ENCODE measurements around the gene SRP9.

SRP9 gene

GRCh38 chr1:225777583-225778336 is at the start of gene SRP9:
SRP9 (plus strand) TSS chr1:225777826; CDS start chr1:225777941, 115 bp downstream.
- peak; percentile 100 for DNase-seq

DNA sequence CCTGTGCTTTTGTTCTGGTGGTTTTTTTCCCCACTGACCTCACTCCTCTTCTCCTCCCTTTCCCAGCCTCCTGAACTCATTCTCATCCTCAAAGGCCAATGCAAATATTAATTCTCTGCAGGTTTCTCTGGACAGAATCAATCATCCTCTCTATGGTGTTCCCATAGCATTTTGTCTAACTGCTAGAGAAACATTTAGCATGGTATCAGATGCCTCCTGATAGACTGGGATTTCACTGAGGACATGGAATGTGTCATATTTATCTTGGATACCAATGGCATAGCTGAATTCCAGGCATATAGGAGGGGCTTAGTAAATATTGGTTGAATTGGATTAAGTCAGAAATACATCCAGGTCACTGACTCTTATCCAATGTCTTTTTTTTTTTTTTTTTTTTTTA is 46.1 kb upstream of the SRP9 start:
- DNase-seq, result no peak

DNA sequence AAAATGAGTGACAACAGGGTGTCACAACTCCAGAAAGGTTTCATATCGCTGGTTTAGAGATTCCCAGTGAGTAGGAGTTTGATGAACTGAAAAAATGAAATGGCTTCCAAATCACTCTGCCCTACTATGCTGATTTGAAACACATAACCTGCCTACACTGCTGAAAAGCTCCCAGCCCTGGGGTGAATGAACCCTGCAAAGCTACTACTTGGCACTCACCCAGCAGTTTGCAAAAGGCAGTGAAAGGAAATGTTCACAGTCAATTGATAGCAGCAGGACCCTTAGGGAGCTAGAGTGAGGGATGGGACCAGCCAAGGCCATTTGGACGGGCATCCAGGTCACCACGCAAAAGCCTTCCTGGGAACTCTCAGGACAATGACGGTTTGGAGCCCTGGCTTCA is 44.4 kb upstream of the SRP9 start:
- no peak for DNase-seq

DNA sequence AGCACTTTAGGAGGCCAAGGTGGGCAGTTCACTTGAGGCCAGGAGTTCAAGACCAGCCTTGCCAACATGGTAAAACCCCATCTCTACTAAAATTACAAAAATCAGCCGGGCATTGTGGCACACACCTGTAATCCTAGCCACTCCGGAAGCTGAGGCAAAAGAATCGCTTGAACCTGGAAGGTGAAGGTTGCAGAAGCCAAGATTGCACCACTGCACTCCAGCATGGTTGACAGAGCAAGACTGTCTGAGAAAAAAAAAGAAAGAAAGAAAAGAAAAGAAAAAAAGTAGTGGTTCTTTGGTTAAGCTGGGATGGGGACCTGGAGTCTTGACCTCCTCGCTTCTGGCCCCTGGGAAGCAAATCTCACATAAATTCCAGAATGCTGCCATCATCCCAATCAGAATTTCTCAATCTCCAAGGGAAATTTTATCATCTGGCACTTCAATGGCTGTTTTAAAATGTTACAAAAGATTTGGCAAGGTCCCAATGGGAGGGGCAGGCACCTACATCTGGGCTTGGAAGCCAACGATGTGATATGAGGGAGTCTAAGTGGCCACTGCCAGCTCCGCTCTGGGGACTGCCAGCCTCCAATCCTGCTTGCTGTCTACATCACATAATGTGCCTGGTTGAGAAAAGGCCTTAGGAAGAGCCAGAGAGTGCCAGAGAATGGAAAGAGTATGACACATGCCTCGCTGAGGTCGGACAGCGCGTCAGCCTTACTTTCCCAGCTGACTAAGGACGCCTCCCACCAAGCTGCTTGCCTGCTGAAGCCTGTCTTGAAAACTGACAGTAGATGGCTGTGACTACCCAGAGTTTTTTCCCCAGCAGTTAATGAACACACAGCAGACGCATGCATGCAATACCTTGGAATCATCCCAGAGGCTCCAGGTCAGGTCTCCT is 42.1 kb upstream of the SRP9 start:
- no peak for DNase-seq

DNA sequence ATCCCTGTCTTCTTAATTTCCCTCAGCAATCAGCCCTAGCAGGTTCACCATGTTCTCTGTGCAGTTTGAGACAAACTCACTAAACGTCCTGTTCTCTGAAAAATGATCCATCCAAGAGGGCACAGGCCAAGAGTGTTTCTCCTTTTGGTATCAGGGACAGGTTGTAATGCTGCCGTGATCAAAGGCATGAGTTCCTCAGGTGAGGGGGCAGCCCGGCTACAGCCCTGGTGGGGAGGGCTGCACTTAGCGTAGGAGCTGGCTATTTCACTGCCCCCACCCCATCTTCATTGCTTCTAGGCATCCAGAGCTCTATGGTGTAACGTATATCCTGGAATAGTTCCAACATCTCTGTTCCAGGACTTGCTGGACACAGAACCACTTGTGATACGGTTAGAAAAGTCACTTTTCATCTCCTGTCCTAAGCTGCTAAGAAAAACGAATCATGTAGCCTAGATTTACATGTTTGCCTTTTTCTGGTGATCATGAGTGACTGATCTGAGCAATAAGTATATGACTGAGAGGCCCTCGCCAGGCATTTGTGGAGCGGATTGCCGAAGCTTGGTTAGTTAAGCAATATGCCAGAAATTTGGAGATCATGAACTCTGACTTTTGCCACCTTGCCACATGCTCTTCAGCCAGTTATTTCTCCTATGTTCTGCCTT is 41.1 kb upstream of the SRP9 start:
- no peak for DNase-seq

DNA sequence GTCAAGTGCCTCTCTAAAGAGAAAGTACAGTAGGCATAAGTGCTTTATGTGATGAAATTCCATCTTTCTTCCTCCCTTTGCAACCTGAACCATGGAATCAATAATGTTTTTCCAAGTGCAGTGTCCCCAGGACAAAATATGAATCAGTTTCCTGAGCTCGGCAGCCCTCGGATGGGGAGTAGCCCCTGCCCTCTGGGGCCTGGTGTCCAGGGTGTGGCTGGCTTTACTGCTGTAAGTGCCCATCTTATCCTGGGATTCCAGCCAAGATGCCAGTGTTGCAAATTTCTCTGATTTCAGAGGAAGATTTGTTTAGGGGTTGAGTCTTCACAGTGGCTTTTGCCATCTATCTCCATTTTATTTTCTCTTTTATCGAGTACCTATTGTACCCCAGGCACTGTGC is 40.5 kb upstream of the SRP9 start:
- no peak for DNase-seq

- DNase-seq, result no peak
Measured at GRCh38 chr1:225737866-225738265, 39.8 kb upstream of the SRP9 start.

DNA sequence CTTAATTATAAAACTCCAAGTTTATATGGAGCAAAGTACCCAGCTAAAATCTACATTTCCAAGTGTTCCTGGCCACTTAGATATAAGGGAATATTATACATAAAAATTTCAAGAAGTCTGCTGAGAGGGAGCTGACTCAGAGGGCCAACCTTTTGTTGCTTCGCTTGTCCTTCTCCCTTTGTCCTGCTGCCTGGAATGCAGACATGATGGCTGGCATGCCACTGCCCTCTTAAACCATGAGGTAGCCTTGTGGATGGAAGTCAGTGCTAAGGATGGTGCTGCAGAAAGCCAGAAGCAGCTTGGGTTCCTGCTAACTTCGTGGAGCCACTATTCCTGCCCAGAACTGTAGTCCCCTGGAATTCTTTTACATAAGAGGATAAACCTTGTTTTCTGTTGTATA is 38.9 kb upstream of the SRP9 start:
- no peak for DNase-seq

- DNase-seq, result no peak
Measured at GRCh38 chr1:225739542-225740107, 38.0 kb upstream of the SRP9 start.

DNA sequence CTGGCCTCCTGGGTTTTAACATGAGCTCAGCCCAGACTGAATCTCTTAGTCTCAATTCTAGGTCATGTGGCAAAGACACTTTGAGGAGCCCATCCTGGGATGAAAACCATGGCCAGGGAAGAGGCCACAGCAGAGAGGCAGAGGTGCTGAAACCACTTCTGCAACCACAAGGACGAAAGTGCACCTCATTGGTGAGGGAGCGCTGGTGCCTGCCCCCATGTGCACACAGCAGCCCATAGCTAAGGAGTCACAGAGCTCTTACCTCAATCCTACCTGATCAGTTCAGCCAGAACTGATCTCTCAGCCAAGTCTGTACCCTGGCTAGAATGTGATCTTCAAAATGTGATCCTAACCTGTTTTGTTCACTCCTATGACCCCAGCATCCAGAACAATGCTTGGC is 32.9 kb upstream of the SRP9 start:
- DNase-seq, result no peak

GRCh38 chr1:225745273-225745672 is 32.4 kb upstream of the SRP9 start:
- DNase-seq, result no peak

DNA sequence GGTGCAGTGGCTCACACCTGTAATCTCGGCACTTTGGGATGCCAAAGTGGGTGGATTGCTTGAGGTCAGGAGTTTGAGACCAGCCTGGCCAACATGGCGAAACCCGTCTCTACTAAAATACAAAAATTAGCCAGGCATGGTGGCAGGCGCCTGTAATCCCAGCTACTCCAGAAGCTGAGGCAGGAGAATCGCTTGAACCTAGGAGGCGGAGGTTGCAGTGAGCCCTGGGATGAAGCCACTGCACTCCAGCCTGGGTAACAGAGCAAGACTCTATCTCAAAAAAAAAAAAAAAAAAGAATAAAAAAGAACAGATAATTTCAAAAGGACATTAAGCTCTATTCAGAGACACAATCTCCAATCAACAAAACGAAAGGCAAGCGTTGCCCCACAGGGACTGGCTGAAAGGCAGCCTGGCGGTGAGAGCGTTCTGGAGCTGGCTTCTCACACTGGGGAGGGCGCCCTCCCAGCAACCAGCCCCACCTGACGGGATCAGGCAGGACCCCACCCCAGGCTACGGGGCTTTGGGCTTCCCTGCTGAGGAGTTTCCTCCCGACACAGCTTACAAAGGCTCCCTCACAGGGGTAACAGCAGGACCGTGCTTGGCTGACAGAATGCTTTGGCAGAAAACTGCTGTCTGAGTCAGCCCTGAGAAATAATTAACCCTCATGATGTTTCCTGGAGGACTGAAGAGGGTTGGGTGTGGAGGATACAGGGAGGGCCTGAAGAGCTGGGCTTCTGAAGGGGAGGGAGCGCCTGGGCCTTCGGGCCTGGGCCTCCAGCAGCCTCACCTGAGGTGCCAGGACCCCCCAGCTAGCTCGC is 31.1 kb upstream of the SRP9 start:
- DNase-seq, result no peak

- DNase-seq, result no peak
Measured at GRCh38 chr1:225747566-225747965, 30.1 kb upstream of the SRP9 start.

DNA sequence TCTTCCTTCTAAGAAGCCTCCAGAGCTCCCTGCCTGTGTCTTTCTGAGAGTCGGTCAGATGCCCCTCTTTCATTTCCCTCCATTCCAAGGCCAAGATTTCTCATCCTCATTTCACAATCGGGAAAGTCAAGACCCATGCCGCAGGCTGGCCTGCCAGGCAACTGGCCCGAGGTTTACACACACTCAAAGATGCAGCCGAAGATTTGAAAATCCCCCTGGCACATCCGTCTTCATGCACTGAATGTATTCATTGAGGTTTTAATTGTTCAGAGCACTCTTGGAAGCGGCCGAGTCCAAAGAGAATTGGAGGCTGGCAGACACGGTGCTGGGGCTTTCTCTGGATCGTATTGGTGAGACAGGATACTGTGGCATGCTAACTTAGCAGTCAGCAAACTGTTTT is 29.1 kb upstream of the SRP9 start:
- no peak for DNase-seq

- DNase-seq, result no peak
Measured at GRCh38 chr1:225749706-225750105, 27.9 kb upstream of the SRP9 start.

DNA sequence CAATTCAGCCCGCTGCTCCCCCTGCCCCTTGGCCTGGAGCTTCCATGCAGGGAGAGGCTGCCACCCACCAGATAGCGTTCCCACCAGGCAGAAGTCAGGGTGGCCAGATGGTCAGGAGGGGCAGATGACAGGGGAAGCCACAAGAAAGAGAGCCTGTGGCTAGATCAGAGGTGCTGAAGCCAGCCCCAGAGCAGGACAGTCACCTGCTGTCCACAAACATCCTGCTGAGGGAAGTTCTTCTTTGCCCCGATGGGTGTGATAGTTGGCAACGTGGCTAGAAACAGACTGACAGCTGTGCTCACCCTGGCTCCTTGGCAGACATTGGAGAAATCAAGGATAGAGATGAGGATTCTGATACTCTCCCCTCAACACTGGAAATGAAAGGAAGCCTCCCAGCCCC is 27.2 kb upstream of the SRP9 start:
- DNase-seq, result no peak

DNA sequence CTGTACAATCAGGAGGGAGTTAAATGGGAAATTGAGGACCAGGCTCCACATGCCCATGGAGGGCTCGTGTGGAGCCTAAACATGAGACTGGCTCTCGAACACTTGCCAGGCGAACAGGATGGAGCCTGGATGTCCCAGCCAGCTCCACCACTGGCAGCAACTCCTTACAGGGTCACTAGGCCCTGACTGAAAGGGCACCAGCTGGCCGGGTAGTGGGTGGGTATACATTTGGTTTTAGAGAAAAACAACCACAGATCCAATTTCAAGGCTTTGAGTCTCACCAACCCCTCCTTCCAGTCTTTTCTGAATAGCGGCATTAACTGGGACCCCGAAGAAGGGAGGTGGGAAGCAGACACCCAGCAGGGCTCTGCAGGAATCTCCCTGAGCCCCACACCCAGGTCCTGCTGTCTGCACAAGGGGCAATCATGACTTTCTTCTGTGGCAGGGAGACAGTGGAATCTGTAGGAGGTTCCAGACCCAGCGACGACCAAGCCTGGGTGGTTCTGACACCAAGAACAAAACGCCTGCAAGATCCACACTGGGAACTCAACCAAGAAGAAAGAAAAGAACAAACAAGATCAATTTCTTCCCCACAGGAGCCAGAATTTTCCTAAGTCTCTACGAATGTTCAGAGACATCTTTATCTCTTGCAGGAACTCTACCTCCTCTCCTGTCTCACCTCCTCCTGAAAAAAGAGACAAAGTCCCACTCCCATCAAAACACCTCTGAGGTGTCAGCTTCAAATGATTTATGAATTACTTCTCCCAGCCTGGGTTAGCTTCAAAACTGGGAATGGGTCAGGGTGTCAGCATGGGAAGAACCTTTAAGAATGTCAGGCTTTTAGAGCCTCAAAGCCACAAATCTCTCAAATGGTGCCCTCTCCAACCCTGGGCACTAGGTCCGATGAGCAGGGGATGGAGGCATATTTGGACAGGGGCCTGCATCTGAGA is 26.5 kb upstream of the SRP9 start:
- no peak for DNase-seq

DNA sequence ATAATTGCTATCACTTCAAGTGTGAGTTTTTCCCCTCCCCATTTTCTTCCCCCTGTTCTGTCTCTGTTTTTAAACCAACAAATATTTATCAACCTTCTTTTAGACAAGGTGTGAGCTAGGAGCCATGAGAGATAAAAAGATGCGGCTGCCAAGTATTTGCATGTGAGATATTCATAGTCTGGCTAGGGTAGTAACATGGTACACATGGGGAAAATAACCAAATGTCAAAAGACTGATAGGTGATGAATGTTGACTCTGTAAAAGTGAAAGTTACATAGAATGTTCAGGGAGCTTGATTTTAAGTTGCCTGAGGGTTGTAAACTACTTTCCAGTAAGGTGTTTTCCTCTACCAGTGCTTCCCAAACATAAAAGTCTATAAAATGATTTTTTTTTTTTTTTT is 25.4 kb upstream of the SRP9 start:
- DNase-seq, result no peak

GRCh38 chr1:225754940-225755641 is 22.5 kb upstream of the SRP9 start:
- no peak for DNase-seq

DNA sequence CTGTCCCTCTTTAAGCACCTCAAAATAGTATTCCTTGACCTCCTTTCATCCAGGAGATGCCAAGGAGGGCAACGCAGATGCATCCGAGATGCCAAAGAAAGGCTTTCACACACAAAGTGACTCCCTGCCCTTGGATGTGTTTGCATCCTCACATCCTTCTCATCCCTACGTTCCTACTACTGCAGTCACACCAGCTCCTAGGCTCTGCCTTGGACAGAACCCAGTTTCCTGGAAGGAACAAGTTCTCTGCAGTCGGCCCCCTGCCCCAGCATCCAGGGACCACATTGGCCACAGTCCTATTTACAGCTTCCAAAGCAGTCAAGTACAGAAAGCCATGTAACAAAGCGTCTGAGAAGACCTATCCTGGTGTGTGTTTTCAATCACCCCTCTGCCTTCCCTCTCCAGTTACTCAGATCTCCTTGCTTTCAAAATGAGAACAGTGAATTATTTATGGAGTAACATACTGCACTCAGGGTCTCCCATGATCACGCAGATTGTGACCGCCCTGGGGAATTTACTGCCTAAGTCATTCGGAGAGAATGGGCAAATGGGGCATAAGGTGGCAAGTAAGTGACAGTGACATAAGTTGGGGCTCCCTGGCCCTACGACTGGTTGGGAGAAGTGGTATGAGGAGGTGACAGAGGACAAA is 21.8 kb upstream of the SRP9 start:
- DNase-seq, result no peak
